ENCODE results near the gene TBCK. TPM values are rescaled to one million over a fixed set of nuclear protein-coding genes. Genes with fewer than 3 reads are reported as not detected.

Gene TBCK
- polyA plus RNA-seq, 1 of the 3 experiments (the other 2 are of a cell fraction), result 14.6 TPM

DNA sequence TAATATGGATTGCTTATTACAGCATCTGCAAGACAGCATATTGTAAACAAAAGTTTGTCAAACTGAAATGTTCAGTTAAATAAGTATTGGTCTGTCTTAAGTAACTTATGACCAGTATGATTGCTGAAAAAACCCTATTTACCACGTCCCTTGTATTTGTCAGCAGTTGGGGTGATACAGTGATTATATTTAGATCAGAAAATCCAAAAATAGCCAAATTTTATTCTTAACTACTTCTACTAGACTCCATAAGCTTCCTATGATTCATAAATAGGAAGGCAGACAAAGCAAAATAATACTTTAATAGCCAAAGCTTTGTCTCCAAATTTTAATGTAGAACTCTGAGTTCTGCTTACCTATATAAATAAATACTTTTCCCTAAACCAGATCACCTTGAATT lies 45.3 kb downstream of the TBCK start:
- 80% methylated on average over 1 of the region's 1 CpG for WGBS (ENCODE audit: low lambda C conversion rate)
- POLR2A ChIA-PET, result no interaction called here
- no peak overlapping the region for H3K4me2 ChIP-seq

DNA sequence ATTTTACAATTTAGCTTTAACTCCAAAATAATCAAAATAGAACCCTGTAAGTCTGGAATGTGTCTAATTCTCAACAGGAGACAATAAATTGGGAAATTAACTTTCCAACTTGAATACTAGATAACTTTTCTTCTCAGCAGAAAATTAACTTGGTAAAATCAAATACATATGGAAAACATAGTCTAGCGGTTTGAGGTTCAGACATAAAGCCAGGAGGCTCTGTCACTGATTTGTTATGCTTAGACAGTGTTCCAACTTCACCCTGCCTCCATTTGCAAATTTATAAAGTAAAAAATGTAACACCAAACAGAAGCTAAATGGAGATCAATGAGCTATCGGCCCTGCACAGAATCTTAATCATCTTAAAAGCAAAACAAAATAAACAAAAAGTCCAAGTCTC lies 46.3 kb downstream of the TBCK start:
- Histone ChIP-seq H3K36me3 (replicated peaks in 1 of 2; ENCODE audit: control insufficient read depth in 1 of 2, insufficient read depth in 2 of 2, low read length in 1 of 2) (peaks cover 0 to 15% of the 10 kb centered on the region in 2 experiments), H3K9me2 (no peaks in the 10 kb centered on the region), H3K4me2 (no peak overlapping the region), H3K4me1 (ENCODE audit: control insufficient read depth in 1 of 2, insufficient read depth in 2 of 2, low read depth in 1 of 2, low read length in 1 of 2) (peaks cover 0 to 3% of the 10 kb centered on the region in 2 experiments; a peak in 2 of 4 replicates), H3K27ac (ENCODE audit: low read depth in 2 of 2, low read length in 1 of 2) (peak overlapping the region in 1 of 2 experiments; percentile 58; a peak in 1 of 4 replicates), H3K4me3 (ENCODE audit: low read depth in 2 of 2, low read length in 1 of 2) (no peak overlapping the region), H3K27me3 (ENCODE audit: insufficient read depth) (no peaks in the 10 kb centered on the region), H3K9ac (no peak overlapping the region), H3K79me2 (ENCODE audit: insufficient read depth) (peaks cover 10% of the 10 kb centered on the region; the same call in 1 of the 2 replicates), H2AFZ (ENCODE audit: low read depth) (no peak overlapping the region), H3K9me3 (no peaks in the 10 kb centered on the region), H4K20me1 (ENCODE audit: insufficient read depth) (no peaks in the 10 kb centered on the region), H3F3A (replicated peaks; ENCODE audit: insufficient read depth) (peaks cover 1% of the 10 kb centered on the region)
- TF ChIP-seq, protein P1, sequence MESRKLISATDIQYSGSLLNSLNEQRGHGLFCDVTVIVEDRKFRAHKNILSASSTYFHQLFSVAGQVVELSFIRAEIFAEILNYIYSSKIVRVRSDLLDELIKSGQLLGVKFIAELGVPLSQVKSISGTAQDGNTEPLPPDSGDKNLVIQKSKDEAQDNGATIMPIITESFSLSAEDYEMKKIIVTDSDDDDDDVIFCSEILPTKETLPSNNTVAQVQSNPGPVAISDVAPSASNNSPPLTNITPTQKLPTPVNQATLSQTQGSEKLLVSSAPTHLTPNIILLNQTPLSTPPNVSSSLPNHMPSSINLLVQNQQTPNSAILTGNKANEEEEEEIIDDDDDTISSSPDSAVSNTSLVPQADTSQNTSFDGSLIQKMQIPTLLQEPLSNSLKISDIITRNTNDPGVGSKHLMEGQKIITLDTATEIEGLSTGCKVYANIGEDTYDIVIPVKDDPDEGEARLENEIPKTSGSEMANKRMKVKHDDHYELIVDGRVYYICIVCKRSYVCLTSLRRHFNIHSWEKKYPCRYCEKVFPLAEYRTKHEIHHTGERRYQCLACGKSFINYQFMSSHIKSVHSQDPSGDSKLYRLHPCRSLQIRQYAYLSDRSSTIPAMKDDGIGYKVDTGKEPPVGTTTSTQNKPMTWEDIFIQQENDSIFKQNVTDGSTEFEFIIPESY (IDR thresholded peaks at IDR 0.05; ENCODE audit: borderline replicate concordance, low read depth), result no peak
- no peak for TF ChIP-seq YY1 (IDR thresholded peaks at IDR 0.05; ENCODE audit: low read depth)
- no peak for TF ChIP-seq GABPA (IDR thresholded peaks at IDR 0.05; ENCODE audit: low read depth)
- TF ChIP-seq, protein P2, sequence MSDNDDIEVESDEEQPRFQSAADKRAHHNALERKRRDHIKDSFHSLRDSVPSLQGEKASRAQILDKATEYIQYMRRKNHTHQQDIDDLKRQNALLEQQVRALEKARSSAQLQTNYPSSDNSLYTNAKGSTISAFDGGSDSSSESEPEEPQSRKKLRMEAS (IDR thresholded peaks at IDR 0.05; ENCODE audit: low read depth), result no peak
- TF ChIP-seq TAF1 (IDR thresholded peaks at IDR 0.05; ENCODE audit: borderline replicate concordance, low read depth, low read length), result no peak
- no peak for TF ChIP-seq EZH2phosphoT487 (IDR thresholded peaks at IDR 0.05; ENCODE audit: borderline replicate concordance, low read depth)
- TF ChIP-seq, protein P3, sequence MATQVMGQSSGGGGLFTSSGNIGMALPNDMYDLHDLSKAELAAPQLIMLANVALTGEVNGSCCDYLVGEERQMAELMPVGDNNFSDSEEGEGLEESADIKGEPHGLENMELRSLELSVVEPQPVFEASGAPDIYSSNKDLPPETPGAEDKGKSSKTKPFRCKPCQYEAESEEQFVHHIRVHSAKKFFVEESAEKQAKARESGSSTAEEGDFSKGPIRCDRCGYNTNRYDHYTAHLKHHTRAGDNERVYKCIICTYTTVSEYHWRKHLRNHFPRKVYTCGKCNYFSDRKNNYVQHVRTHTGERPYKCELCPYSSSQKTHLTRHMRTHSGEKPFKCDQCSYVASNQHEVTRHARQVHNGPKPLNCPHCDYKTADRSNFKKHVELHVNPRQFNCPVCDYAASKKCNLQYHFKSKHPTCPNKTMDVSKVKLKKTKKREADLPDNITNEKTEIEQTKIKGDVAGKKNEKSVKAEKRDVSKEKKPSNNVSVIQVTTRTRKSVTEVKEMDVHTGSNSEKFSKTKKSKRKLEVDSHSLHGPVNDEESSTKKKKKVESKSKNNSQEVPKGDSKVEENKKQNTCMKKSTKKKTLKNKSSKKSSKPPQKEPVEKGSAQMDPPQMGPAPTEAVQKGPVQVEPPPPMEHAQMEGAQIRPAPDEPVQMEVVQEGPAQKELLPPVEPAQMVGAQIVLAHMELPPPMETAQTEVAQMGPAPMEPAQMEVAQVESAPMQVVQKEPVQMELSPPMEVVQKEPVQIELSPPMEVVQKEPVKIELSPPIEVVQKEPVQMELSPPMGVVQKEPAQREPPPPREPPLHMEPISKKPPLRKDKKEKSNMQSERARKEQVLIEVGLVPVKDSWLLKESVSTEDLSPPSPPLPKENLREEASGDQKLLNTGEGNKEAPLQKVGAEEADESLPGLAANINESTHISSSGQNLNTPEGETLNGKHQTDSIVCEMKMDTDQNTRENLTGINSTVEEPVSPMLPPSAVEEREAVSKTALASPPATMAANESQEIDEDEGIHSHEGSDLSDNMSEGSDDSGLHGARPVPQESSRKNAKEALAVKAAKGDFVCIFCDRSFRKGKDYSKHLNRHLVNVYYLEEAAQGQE (IDR thresholded peaks at IDR 0.05; ENCODE audit: low read depth, low read length), result no peak
- TF ChIP-seq NFIC (IDR thresholded peaks at IDR 0.05; ENCODE audit: borderline replicate concordance), result no peak
- no peak for TF ChIP-seq EP300 (IDR thresholded peaks at IDR 0.05; ENCODE audit: borderline replicate concordance in 1 of 2, low read depth in 1 of 2, low read length in 1 of 2)
- TF ChIP-seq, protein P4, sequence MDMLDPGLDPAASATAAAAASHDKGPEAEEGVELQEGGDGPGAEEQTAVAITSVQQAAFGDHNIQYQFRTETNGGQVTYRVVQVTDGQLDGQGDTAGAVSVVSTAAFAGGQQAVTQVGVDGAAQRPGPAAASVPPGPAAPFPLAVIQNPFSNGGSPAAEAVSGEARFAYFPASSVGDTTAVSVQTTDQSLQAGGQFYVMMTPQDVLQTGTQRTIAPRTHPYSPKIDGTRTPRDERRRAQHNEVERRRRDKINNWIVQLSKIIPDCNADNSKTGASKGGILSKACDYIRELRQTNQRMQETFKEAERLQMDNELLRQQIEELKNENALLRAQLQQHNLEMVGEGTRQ (IDR thresholded peaks at IDR 0.05; ENCODE audit: borderline replicate concordance, low read depth, low read length), result no peak
- TF ChIP-seq, protein P5, sequence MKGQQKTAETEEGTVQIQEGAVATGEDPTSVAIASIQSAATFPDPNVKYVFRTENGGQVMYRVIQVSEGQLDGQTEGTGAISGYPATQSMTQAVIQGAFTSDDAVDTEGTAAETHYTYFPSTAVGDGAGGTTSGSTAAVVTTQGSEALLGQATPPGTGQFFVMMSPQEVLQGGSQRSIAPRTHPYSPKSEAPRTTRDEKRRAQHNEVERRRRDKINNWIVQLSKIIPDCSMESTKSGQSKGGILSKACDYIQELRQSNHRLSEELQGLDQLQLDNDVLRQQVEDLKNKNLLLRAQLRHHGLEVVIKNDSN (IDR thresholded peaks at IDR 0.05; ENCODE audit: borderline replicate concordance, low read depth), result no peak
- TF ChIP-seq RXRA (IDR thresholded peaks at IDR 0.05; ENCODE audit: borderline replicate concordance, low read depth), result no peak
- no peak for TF ChIP-seq GATA2 (CRISPR knock-in tag; IDR thresholded peaks at IDR 0.05)
- TF ChIP-seq, protein P6, sequence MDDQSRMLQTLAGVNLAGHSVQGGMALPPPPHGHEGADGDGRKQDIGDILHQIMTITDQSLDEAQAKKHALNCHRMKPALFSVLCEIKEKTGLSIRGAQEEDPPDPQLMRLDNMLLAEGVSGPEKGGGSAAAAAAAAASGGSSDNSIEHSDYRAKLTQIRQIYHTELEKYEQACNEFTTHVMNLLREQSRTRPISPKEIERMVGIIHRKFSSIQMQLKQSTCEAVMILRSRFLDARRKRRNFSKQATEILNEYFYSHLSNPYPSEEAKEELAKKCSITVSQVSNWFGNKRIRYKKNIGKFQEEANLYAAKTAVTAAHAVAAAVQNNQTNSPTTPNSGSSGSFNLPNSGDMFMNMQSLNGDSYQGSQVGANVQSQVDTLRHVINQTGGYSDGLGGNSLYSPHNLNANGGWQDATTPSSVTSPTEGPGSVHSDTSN (IDR thresholded peaks at IDR 0.05), result no peak
- WGBS (ENCODE audit: low lambda C conversion rate), result 89% methylated on average over 2 of the region's 2 CpGs
- DNase-seq, result no peak
- CTCF ChIA-PET, result interaction anchor here (1.2 kb wide), 1 partner anchor 15 kb away, joined by 3 read pairs; no protein-coding TSS in a partner anchor
- POLR2A ChIA-PET, result no interaction called here

More for the DNA sequence above, 45.3 kb downstream of the TBCK start:
- Histone ChIP-seq H3K9me2 (no peaks in the 10 kb centered on the region), H3K4me3 (ENCODE audit: low read depth in 2 of 2, low read length in 1 of 2) (no peak overlapping the region), H3K36me3 (replicated peaks in 1 of 2; ENCODE audit: control insufficient read depth in 1 of 2, insufficient read depth in 2 of 2, low read length in 1 of 2) (peaks cover 0 to 14% of the 10 kb centered on the region in 2 experiments), H3F3A (replicated peaks; ENCODE audit: insufficient read depth) (no peaks in the 10 kb centered on the region), H3K27me3 (ENCODE audit: insufficient read depth) (no peaks in the 10 kb centered on the region), H4K20me1 (ENCODE audit: insufficient read depth) (no peaks in the 10 kb centered on the region), H3K79me2 (ENCODE audit: insufficient read depth) (peaks cover 10% of the 10 kb centered on the region; the same call in 1 of the 2 replicates), H3K4me1 (ENCODE audit: control insufficient read depth in 1 of 2, insufficient read depth in 2 of 2, low read depth in 1 of 2, low read length in 1 of 2) (peaks cover 0 to 3% of the 10 kb centered on the region in 2 experiments; a peak in 2 of 4 replicates), H3K9me3 (no peaks in the 10 kb centered on the region), H3K9ac (no peak overlapping the region), H3K27ac (ENCODE audit: low read depth in 2 of 2, low read length in 1 of 2) (no peak overlapping the region), H2AFZ (ENCODE audit: low read depth) (no peak overlapping the region)
- CTCF ChIA-PET, result no interaction called here
- DNase-seq, result no peak
- no peak for TF ChIP-seq TAF1 (IDR thresholded peaks at IDR 0.05; ENCODE audit: borderline replicate concordance, low read depth, low read length)
- no peak for TF ChIP-seq JUND (IDR thresholded peaks at IDR 0.05)

Measured in SK-N-SH (cell line).